GM19438 (cell line): ENCODE measurements around the gene CNTFR.
"Not testable (repeated sequence)": the region's sequence is repeated elsewhere in the genome, so short reads cannot be mapped to it uniquely, and the experiment has no call there.

Source experiments
- ATAC-seq: cut with Tn5 transposase; IDR thresholded peaks from one replicate; pipeline ENCODE4 v1.9.1; 2021; ENCODE audit warnings: low read depth; ENCODE audit not compliant: unreplicated experiment

Gene CNTFR

DNA sequence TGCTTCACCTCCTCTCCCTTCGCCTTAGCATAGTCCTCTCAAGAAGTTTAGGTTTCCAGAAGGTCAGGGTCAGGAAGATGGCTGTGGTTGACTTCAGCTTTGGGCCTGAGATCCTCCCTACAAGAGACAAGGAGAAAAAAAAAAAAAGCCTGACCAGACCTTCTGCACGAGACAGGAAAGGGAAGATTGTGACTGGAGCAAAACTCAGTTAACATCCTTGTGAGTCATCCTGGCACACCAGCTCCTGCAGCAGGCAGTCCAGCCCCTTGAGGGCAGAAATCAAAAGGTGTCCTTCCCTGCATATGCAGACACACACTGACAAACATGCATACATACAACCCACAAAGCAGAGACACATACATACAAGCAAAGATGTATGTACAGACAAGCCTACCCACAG is 48.7 kb downstream of the CNTFR start:
- ATAC-seq: no peak

DNA sequence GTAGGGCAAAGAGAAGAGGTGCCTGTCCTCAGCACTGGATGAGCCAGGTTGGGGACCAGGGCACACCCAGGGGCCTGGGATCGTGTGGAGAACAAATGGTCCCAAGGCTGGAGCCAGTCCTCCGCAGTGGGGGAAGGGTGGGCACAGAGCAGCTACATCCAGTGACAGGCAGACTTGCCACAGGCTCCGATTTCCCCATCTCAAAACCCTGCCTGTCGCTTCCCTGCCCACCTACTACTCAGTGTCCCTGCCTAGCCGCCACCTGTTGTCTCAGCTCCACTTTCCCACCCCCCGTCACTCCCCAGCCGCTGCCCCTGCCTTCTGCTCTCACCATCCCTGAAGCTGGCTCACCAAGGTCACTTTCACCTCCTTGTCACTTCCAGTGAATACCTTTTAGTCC is 52.8 kb downstream of the CNTFR start:
- ATAC-seq: no peak

DNA sequence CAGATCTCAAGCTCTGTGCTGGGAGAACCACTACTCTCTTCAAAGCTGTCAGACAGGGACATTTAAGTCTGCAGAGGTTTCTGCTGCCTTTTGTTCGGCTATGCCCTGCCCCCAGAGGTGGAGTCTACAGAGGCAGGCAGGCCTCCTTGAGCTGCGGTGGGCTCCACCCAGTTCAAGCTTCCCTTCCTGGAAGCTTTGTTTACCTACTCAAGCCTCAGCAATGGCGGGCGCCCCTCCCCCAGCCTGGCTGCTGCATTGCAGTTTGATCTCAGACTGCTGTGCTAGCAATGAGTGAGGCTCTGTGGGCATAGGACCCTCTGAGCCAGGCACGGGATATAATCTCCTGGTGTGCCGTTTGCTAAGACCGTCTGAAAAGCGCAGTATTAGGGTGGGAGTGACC is 57.5 kb downstream of the CNTFR start:
- not testable (repeated sequence) for ATAC-seq

- ATAC-seq: no peak
These were observed 63.5 kb downstream of the CNTFR start for GRCh38 chr9:34526026-34526425.

DNA sequence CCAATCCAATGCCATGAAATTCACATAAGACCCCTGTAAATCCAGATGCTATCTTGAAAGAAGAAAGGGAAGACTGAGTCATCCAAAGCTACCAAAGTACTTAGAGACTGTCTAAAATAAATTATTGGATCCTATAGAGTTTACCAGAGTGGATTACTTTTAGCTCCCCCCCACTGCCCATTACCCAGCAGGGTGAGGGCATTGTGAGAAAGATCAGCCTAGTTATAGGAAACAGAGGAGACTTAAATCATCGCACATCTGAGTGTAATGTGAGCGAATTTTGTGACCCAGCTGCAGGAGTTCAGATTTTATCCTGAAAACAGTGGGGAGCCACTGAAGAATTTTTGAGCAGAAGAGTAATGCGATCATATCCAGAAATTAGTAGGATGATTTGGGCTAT is 65.2 kb downstream of the CNTFR start:
- no peak for ATAC-seq

GRCh38 chr9:34522971-34523797 is 66.3 kb downstream of the CNTFR start, which contains the start of gene ENHO:
TSS of gene ENHO (minus strand) at chr9:34522990. CDS start at chr9:34521695, 1,295 bp downstream.
- ATAC-seq: peak; percentile 83

DNA sequence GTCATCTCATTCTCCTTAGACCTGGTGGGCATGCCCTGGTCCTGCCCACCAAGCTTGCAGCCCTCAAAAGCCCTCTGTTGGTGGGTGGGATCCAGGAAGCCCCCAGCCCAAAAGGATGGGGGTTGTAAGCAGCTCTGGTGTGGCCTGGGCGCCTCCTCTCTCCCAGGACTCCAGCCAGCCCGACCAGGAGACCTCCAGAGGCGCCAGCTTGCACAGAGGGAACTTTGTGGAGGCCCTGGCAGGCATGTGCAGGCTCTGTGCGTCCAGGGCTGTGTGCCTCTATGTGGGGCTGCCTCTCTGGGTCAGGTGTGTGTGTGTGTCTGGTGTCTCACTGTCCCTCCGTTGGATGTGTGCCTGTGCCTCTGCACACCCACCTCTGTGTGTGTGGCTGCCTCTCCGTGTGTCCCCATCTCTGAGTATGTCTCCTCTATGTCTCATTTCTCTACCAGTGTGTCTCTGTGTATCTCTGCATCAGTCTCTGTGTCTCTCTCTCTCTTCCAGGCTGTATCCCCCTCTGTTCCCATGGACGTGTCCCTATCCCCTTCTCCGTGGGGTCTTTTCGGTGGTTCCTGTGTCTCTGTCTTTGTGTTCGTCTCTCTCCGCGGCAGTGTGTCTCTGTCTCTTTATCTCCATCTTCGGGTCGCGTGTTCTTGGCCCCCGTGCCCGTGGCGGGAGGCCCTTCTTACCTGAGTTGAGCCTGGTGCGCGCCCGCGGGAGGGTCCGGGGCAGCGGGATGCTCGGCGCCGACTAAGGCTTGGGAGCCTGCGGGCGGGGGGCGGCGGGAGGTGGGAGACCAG is 67.2 kb downstream of the CNTFR start:
- ATAC-seq: no peak

GRCh38 chr9:34521406-34522045 is 68.0 kb downstream of the CNTFR start:
- ATAC-seq: no peak

DNA sequence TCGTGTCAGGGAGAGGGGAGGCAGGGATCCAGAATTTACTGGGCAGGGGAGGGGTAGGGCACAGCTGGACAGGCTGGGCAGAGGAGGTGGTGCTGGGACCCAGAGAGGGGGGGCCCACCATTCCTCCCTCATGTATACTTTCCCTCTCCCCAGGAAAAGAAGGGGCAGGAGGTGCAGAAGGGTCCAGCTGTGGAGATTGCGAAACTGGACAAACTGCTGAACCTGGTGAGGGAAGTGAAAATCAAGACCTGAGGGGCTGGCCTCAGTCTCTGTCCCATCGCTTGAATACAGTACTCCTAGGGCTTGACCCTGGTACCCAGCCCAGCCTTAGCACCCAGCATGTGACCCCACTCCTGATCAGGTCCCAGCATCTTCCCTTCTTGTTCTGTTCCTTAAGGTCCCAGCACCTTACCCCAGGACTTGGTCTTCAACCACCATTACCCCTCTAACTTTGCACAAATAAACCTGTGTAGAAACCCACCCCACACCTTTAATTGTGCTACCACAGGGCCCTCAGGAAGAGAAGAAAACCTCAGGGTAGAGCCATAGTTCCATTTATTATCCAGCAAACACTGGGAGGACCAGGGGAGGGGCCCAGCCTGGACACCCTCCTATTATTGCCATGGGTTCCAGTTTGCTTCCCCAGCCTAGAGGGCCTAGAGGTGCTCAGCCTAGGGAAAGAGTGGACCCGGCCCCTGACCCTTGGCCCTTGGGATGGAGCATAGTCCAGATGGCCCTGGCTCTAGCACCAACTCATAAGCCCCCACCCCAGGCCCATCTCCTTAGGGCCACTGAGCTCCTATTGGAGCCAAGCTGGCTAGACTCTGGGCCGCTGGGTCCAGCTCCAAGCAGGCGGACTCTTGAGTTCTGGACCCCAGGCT is 68.8 kb downstream of the CNTFR start:
- no peak for ATAC-seq

DNA sequence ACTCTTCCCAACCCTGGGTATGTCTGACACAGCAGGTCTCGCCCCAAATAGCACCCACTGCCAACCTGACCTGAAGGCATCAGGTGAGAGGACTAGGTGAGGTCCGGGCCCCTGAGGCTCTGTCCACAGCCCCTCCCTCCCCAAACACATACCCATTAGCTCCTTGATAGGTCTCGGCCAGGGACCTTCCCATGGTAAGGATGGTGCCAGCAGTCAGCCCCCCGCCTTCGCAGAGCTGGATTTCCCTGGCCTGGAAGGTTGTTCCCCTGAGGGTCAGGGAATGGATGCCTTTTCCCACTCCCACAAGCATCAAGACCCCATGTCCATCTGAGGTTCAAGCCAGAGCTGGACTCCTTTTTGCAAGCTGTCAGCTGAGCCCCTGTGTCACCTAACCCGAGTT is 69.4 kb downstream of the CNTFR start:
- no peak for ATAC-seq

DNA sequence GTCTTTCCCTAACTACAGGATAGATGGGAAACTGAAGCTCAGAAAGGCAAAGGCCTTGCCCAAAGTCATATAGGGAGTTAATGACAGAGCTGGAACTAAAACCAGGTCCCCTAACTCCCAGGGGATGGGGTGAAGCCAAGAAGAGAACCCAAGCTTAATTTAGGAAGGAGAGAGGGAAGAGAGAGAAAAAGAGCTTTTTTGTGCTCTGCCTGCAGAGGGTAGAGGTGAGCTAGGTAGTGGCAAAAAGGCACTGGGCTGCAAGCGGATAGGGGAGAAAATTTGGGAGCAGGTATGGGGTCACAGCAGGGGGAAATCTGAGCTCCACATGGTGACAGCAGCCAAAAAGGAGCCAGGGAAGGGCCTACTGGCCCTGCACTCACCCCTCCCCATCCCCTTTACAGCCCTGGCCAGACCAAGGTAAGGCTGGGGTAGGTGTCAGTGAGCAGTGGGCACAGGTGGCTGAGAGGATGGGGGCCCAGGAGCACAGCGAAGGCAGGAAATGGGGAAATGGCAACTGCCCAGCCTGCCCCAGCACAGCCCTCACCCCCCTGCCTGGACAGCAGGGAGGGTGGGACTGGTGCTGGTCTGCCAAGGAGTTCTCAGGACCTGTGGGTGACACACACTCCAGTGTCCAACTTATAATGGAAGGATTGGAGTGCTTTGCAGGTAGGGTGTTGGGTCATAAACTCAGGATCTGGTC is 70.1 kb downstream of the CNTFR start:
- ATAC-seq: no peak

DNA sequence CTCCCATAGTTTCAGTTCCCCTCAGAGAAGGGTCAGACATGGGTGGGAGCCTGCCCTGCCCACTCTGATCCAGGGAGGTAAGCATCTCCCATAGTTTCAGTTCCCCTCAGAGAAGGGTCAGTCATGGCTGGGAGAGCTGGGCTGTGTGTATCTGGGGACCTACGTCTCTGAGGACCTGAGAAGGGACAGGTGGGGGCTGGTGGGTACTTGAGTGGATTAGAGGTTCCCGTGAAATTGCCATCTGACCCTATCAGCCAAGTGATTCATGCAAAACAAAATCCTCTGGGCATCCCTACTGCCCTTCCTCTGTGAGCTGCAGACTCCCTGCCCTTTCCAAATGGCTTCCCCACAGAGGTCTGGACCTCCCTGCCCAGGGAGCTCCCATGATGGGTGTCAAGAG is 70.6 kb downstream of the CNTFR start:
- no peak for ATAC-seq

- ATAC-seq: no peak
These were observed 71.4 kb downstream of the CNTFR start for GRCh38 chr9:34518110-34518616.

DNA sequence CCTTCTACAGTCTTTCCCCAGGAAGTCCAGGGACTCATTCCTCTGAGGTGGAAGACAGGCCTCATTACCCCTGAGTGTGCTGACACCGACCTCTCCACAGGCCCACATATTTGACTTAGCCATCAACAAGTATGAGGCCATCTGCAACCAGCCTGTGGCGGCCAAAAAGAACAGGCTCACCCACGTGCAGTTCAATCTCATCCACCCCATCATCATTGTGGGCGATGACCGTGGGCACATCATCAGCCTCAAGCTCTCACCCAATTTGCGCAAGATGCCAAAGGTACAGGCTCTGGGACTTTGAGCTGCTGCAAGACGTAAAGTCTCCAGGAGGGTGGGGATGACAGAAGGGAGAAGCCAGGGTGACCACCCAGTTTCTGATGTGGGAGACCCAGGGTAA is 72.3 kb downstream of the CNTFR start:
- ATAC-seq: no peak

DNA sequence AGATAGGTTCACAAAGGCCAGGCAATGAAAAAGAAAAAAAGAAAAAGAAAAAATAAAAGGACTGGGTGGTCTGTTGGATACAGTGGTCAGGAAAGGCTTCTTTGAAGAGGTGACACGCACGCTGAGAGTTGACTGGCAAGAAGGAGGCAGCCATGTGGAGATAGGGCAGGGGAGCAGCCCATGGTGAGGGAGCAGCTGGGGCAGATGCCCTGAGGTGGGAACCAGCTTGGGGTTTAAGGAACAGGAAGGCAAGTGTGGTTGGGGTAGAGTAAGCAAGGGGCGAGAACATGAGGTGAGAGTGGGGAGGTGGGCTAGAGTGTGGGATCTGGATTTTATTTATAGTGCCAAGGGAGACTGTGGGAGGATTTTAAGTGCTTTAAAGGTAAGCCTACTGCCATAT is 73.6 kb downstream of the CNTFR start:
- ATAC-seq: no peak

DNA sequence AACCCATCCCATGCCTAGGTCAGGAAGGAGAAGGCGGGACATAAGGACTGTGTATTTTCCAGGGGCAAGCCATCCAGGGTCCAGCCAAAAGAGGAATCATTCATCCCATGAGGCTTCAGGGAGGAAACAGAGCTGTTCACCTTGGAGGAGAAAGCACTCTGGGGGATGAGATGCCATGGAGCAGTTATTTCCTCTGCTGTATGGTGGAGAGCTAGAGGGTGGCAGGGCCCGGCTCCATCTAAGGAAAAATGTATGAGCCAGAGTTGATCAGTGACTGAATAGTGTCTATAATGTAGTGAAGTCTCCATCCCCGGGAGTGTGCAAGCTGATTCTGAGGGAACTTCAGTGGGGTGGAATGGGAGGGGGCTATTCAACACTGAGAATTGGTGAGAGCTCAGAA is 74.7 kb downstream of the CNTFR start:
- no peak for ATAC-seq

DNA sequence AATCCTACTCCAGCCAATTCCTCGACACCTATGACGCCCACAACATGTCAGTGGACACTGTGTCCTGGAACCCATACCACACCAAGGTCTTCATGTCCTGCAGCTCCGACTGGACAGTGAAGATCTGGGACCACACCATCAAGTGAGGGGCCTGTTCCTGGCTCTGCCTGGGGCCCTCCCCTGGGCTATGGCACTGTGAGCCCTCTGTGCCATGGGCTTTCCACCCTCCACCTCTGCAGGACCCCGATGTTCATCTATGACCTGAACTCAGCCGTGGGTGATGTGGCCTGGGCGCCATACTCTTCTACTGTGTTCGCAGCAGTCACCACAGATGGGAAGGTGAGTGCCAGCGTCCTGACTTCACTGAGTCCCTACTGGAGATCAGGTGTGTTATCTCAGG is 75.1 kb downstream of the CNTFR start:
- ATAC-seq: no peak

GRCh38 chr9:34513567-34514214 is 75.8 kb downstream of the CNTFR start:
- no peak for ATAC-seq
